GM23248 (cell line): Measurements from ENCODE around the gene CREB3L1.

Source experiments
- EZH2 ChIP-seq: fragments of 200-600 bp; sonication (generic); IDR thresholded peaks from 2 replicates; pipeline ENCODE4 v1.6.1; 2018; ENCODE audit warnings: antibody characterized with exemption, mild to moderate bottlenecking; ENCODE audit not compliant: insufficient read depth, poor library complexity, severe bottlenecking
- EZH2phosphoT487 ChIP-seq: fragments of 200-600 bp; sonication (generic); IDR thresholded peaks from 2 replicates; pipeline ENCODE4 v1.6.1; 2018; ENCODE audit warnings: antibody characterized with exemption, moderate library complexity, mild to moderate bottlenecking, low read depth; ENCODE audit not compliant: insufficient read depth

GRCh38 chr11:46272816-46273427, 4.5 kb upstream of the CREB3L1 start:
- TF ChIP-seq EZH2 (no peak), EZH2phosphoT487 (no peak)
